Islet of Langerhans (tissue), 1 donor: ENCODE results near the gene NCKAP1.
"Not testable (repeated sequence)": the region's sequence is repeated elsewhere in the genome, so short reads cannot be mapped to it uniquely, and the experiment has no call there.

Experiments
- FAIRE-seq: peaks from one replicate; lab custom pipeline; 2011; peaks lifted over from hg19 to GRCh38; lab: Jason Lieb, UNC

NCKAP1 gene

GRCh38 chr2:183037553-183038340 lies 510 bp downstream of the NCKAP1 start:
- FAIRE-seq: no peak

GRCh38 chr2:183037074-183037552 lies 1.1 kb downstream of the NCKAP1 start:
- FAIRE-seq: no peak

GRCh38 chr2:183035954-183036669 lies 2.1 kb downstream of the NCKAP1 start:
- FAIRE-seq: peak; percentile 49

GRCh38 chr2:183035298-183035953 lies 2.8 kb downstream of the NCKAP1 start:
- peak; percentile 72 for FAIRE-seq

- FAIRE-seq: no peak
These were observed 3.5 kb downstream of the NCKAP1 start for GRCh38 chr2:183034806-183035205.

GRCh38 chr2:183033951-183034350 lies 4.3 kb downstream of the NCKAP1 start:
- no peak for FAIRE-seq

- peak; percentile 73 for FAIRE-seq
These were observed 6.1 kb downstream of the NCKAP1 start for GRCh38 chr2:183031911-183032794.

GRCh38 chr2:183029219-183029618 lies 9.0 kb downstream of the NCKAP1 start:
- no peak for FAIRE-seq

- FAIRE-seq: no peak
These were observed 10.1 kb downstream of the NCKAP1 start for GRCh38 chr2:183028108-183028507.

- FAIRE-seq: no peak
These were observed 10.8 kb downstream of the NCKAP1 start for GRCh38 chr2:183027443-183027842.

- FAIRE-seq: no peak
These were observed 11.8 kb downstream of the NCKAP1 start for GRCh38 chr2:183026424-183026823.

GRCh38 chr2:183025993-183026392 lies 12.3 kb downstream of the NCKAP1 start:
- FAIRE-seq: no peak

- no peak for FAIRE-seq
These were observed 13.7 kb downstream of the NCKAP1 start for GRCh38 chr2:183024339-183025095.

GRCh38 chr2:183022711-183023110 lies 15.5 kb downstream of the NCKAP1 start:
- no peak for FAIRE-seq

- no peak for FAIRE-seq
These were observed 16.6 kb downstream of the NCKAP1 start for GRCh38 chr2:183021613-183022012.

- no peak for FAIRE-seq
These were observed 18.4 kb downstream of the NCKAP1 start for GRCh38 chr2:183019718-183020442.

- not testable (repeated sequence) for FAIRE-seq
These were observed 20.4 kb downstream of the NCKAP1 start for GRCh38 chr2:183017845-183018244.

GRCh38 chr2:183014005-183014404 lies 24.3 kb downstream of the NCKAP1 start:
- FAIRE-seq: no peak

GRCh38 chr2:183011743-183012142 lies 26.5 kb downstream of the NCKAP1 start:
- no peak for FAIRE-seq

- FAIRE-seq: no peak
These were observed 28.1 kb downstream of the NCKAP1 start for GRCh38 chr2:183010112-183010511.
